ENCODE results near the gene CAMP. TPM values are rescaled to one million over a fixed set of nuclear protein-coding genes. Genes with fewer than 3 reads are reported as not detected.
A peak's percentile ranks its signal among the peaks of the same experiment; 100 is the strongest.

CAMP gene
- total RNA-seq, 3 donors from 2014 or later: 2.9 TPM; not detected in 2

GRCh38 chr3:48214225-48214624 is 9.1 kb upstream of the CAMP start:
- H3K4me3 ChIP-seq: no peak overlapping the region
- intact Hi-C loops (cut with DNase I; ENCODE audit: low total_unique reads): no loop called here
- no peak for DNase-seq (ENCODE audit: low spot score in 2 of 2)
- H3K27ac ChIP-seq: no peak overlapping the region
- no peaks in the 10 kb centered on the region for H3K9me3 ChIP-seq
- peaks cover 0 to 5% of the 10 kb centered on the region in 2 donors for H3K4me1 ChIP-seq
- TF ChIP-seq POLR2A (IDR thresholded peaks at IDR 0.05): no peak
- TF ChIP-seq POLR2AphosphoS5 (IDR thresholded peaks at IDR 0.05): no peak
- no peak for TF ChIP-seq CTCF (IDR thresholded peaks at IDR 0.05)
- no peaks in the 10 kb centered on the region for H3K27me3 ChIP-seq
- H3K36me3 ChIP-seq: no peaks in the 10 kb centered on the region

- Histone ChIP-seq H3K27me3 (no peaks in the 10 kb centered on the region), H3K4me3 (peak overlapping the region in 1 of 3 donors; percentile 3), H3K9me3 (no peaks in the 10 kb centered on the region), H3K27ac (peak overlapping the region in 1 of 2 donors; percentile 84), H3K4me1 (peaks cover 0 to 5% of the 10 kb centered on the region in 2 donors), H3K36me3 (no peaks in the 10 kb centered on the region)
- intact Hi-C loops (cut with DNase I; ENCODE audit: low total_unique reads): no loop called here
- TF ChIP-seq CTCF (IDR thresholded peaks at IDR 0.05) (no peak), POLR2A (IDR thresholded peaks at IDR 0.05) (no peak), POLR2AphosphoS5 (IDR thresholded peaks at IDR 0.05) (no peak)
- DNase-seq (ENCODE audit: low spot score in 2 of 2): no peak
These were observed 8.3 kb upstream of the CAMP start for GRCh38 chr3:48215019-48215418.

- DNase-seq (ENCODE audit: low spot score in 2 of 2): no peak
- TF ChIP-seq POLR2AphosphoS5 (IDR thresholded peaks at IDR 0.05) (no peak), POLR2A (IDR thresholded peaks at IDR 0.05) (no peak), CTCF (IDR thresholded peaks at IDR 0.05) (no peak)
- Histone ChIP-seq H3K4me1 (peaks cover 0 to 5% of the 10 kb centered on the region in 2 donors), H3K36me3 (no peaks in the 10 kb centered on the region), H3K9me3 (no peaks in the 10 kb centered on the region), H3K27ac (peak overlapping the region in 1 of 2 donors; percentile 84), H3K27me3 (no peaks in the 10 kb centered on the region), H3K4me3 (peak overlapping the region in 1 of 3 donors; percentile 3)
- intact Hi-C loops (cut with DNase I; ENCODE audit: low total_unique reads): no loop called here
These were observed 7.8 kb upstream of the CAMP start for GRCh38 chr3:48215466-48215865.

- peak overlapping the region in 1 of 2 donors; percentile 84 for H3K27ac ChIP-seq
- no peak for DNase-seq (ENCODE audit: low spot score in 2 of 2)
- H3K9me3 ChIP-seq: no peaks in the 10 kb centered on the region
- H3K4me1 ChIP-seq: peaks cover 0 to 5% of the 10 kb centered on the region in 2 donors
- no peaks in the 10 kb centered on the region for H3K27me3 ChIP-seq
- no peak for TF ChIP-seq POLR2AphosphoS5 (IDR thresholded peaks at IDR 0.05)
- no peak for TF ChIP-seq CTCF (IDR thresholded peaks at IDR 0.05)
- TF ChIP-seq POLR2A (IDR thresholded peaks at IDR 0.05): no peak
- H3K4me3 ChIP-seq: no peak overlapping the region
- intact Hi-C loops (cut with DNase I; ENCODE audit: low total_unique reads): no loop called here
- no peaks in the 10 kb centered on the region for H3K36me3 ChIP-seq
These were observed 7.4 kb upstream of the CAMP start for GRCh38 chr3:48215876-48216275.

GRCh38 chr3:48217449-48217848 is 5.8 kb upstream of the CAMP start:
- Histone ChIP-seq H3K27me3 (no peaks in the 10 kb centered on the region), H3K27ac (no peak overlapping the region), H3K9me3 (no peaks in the 10 kb centered on the region), H3K36me3 (no peaks in the 10 kb centered on the region), H3K4me1 (peaks cover 0 to 5% of the 10 kb centered on the region in 2 donors), H3K4me3 (no peak overlapping the region)
- TF ChIP-seq CTCF (IDR thresholded peaks at IDR 0.05) (no peak), POLR2A (IDR thresholded peaks at IDR 0.05) (no peak), POLR2AphosphoS5 (IDR thresholded peaks at IDR 0.05) (no peak)
- intact Hi-C loops (cut with DNase I; ENCODE audit: low total_unique reads): no loop called here
- peak in 1 of 2 donors; percentile 46 for DNase-seq (ENCODE audit: low spot score in 2 of 2)
